GM12801 (cell line): ENCODE measurements around the gene NETO2.
A peak's percentile ranks its signal among the peaks of the same experiment; 100 is the strongest.

ENCODE experiments used
- TF ChIP-seq, protein P1 (sequence below): IDR thresholded peaks from one replicate; pipeline ENCODE4 v1.5.1; 2011; ENCODE audit warnings: control low read depth; ENCODE audit not compliant: insufficient read length; ENCODE audit errors: extremely low read depth

NETO2 gene

DNA sequence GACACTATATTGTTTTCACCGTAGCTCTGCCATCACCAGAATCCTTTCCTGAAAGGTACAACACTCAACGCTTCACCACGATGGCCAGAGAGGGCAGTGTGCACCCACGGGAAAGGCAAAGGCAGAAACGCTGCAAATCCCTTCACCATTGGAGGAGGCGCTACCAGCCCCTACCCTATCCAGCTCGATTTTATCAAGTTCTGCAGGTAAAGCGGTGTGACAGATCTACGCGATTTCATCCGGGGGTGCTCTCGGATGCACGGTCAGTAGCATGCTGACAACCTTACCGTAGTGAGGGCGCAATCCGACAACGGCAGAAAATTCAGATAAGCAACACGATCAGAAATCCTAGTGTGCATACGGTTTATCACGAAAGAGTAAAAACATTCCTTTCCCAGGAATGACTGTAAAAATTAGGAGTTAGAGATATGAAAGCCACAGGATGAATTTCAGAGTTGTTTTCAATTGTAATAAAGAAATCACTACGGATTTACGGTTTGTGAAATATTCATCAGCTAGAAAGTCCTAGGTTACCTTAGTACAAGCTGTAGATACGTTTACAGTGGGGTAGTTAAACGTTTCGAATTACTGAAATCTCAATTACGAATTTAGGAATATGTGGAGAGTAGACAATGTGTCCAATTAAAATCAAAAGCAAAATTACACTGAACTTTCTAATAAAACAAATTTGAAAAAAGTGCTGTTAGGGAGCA, 1.8 kb downstream of the NETO2 start:
- TF ChIP-seq, protein P1, sequence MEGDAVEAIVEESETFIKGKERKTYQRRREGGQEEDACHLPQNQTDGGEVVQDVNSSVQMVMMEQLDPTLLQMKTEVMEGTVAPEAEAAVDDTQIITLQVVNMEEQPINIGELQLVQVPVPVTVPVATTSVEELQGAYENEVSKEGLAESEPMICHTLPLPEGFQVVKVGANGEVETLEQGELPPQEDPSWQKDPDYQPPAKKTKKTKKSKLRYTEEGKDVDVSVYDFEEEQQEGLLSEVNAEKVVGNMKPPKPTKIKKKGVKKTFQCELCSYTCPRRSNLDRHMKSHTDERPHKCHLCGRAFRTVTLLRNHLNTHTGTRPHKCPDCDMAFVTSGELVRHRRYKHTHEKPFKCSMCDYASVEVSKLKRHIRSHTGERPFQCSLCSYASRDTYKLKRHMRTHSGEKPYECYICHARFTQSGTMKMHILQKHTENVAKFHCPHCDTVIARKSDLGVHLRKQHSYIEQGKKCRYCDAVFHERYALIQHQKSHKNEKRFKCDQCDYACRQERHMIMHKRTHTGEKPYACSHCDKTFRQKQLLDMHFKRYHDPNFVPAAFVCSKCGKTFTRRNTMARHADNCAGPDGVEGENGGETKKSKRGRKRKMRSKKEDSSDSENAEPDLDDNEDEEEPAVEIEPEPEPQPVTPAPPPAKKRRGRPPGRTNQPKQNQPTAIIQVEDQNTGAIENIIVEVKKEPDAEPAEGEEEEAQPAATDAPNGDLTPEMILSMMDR, result peak; percentile 4

DNA sequence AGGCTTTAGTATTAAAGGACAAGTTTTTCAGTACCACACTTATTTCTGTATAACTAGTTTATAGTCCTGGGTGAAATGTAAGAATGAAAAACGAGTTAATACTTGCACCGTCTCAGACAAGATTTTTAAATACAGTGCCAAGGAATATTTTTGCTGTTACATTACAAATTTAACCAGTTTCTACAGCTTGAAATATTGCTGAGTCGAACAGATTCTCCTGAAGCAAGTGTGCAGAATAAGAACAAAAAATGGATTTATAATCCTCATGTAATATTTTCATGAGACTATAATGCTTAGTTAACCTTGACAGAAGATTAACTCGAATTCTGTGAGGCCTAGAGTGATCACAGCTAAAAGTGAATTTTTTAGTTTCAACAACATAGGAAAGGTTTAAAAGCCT, 3.1 kb downstream of the NETO2 start:
- TF ChIP-seq, protein P1, result no peak

GRCh38 chr16:47139561-47140185, 4.1 kb downstream of the NETO2 start:
- TF ChIP-seq, protein P1, result no peak

GRCh38 chr16:47136099-47136842, 7.5 kb downstream of the NETO2 start:
- TF ChIP-seq, protein P1, result no peak

DNA sequence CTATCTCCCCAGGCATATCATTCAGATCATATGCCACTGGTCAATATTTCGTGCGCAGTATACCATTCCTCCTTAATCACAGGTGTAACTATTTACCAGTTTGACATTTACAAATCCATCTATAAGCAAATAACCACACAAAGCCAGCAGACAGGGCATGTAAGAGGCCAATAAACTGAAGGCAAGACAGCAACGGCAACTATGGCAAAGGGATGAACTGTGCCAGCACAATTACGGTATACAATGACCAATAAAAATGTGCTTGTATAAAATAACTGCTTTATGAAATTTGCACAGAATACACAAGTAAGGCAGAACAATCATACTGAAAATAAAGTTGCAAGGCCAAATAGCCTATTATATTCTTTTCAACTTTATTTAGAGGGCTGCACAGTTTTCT, 9.2 kb downstream of the NETO2 start:
- TF ChIP-seq, protein P1, result no peak

DNA sequence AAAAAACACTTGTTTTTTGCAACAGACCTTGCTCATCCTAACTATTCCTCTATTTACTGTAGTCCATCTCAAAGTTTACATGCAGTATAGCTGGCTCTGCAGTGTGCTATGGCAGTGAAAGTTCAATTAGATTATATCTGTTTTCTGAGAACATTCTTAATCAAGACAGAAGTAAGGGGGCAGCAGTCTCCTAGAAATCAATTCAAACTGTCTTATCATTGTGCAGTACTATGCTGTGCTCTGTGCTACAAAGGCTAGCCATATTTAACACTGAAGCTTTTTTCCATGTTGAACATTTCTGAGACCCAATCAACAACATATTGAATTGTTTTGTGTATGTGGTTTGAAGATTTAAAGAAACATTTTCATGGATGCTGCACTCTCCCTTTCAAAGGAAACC, 11.4 kb downstream of the NETO2 start:
- TF ChIP-seq, protein P1, result no peak

DNA sequence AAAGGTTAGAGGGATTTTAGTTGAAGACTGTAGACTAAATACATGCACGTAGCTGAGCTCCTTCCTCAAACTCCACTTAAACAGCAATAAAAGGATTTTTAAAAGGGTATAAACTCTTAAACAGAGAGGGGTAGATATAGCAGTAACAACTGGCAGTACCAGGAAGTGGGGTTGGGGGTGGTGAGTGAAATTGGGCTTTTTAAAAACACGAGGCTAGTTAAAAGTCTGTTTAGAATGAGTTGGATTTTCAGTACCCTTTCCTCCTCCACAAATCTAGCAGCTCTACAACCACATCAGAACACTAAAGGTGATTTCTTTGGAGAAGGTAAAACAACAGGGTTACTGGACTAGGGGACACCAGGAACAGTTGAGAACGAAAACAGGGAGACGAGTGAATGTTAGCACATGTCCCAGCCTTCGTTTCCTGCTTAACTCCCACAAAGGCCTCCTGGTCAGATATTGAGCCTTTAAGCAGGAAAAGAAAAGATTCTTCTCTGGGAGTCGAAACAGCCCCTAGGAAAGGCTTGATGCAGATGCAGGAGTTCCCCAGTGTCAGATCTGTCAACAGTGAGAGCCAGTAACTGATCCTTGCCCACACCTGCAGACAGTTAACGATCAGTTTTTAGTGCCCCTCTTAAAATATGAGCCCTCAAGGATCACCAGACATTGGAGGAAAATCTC, 13.8 kb downstream of the NETO2 start:
- TF ChIP-seq, protein P1, result no peak
